ENCODE data around the gene CBFA2T2. TPM values are rescaled to one million over a fixed set of nuclear protein-coding genes. Genes with fewer than 3 reads are reported as not detected.

Gene CBFA2T2
- total and polyA plus RNA-seq, 10 of the 15 experiments (the other 5 are each of a cell fraction or from before 2014, with no cell fraction given): 0.61 to 8.6 (median 5.5) TPM

GRCh38 chr20:33660685-33661058, 170.8 kb downstream of the CBFA2T2 start:
- H3K9me3 ChIP-seq (replicated peaks; ENCODE audit: control insufficient read depth, insufficient read depth, low read length): no peaks in the 10 kb centered on the region
- ChIA-PET RAD21 (ENCODE audit: unreplicated experiment) (interaction anchor here (0.8 kb wide), 1 partner anchor 200 kb away, joined by 3 read pairs; no protein-coding TSS in a partner anchor), CTCF (no interaction called here), SMC1A (ENCODE audit: uncharacterized antibody, unreplicated experiment) (no interaction called here), POLR2A (interaction anchor here (0.5 kb wide), 1 partner anchor 286 kb away, joined by 4 read pairs; no protein-coding TSS in a partner anchor)
- no peak overlapping the region for H3K27ac ChIP-seq (ENCODE audit: control insufficient read depth, insufficient read depth)
- no peaks in the 10 kb centered on the region for H3K36me3 ChIP-seq (ENCODE audit: control insufficient read depth in 2 of 2, insufficient read depth in 2 of 2, low read length in 1 of 2)
- no peaks in the 10 kb centered on the region for H4K20me1 ChIP-seq (ENCODE audit: control insufficient read depth, insufficient read depth)
- H3K9ac ChIP-seq (ENCODE audit: control insufficient read depth, insufficient read depth, low read length): no peak overlapping the region
- ATAC-seq: no peak
- intact Hi-C loops (cut with micrococcal nuclease; ENCODE audit: unreplicated experiment): loop anchor here (10.0 kb wide), 1 partner anchor 464 kb away; no protein-coding TSS in a partner anchor
- FAIRE-seq: no peak
- no peak for TF ChIP-seq TAF1 (IDR thresholded peaks at IDR 0.05; ENCODE audit: borderline replicate concordance, low read depth, low read length)
- no peak for TF ChIP-seq NFXL1 (IDR thresholded peaks at IDR 0.05; ENCODE audit: borderline replicate concordance)
- no peak for TF ChIP-seq CREM (IDR thresholded peaks at IDR 0.05; ENCODE audit: low read depth)
- no peak for TF ChIP-seq MTA3 (IDR thresholded peaks at IDR 0.05; ENCODE audit: borderline replicate concordance, low read length)
- no peak for TF ChIP-seq SRF (IDR thresholded peaks at IDR 0.05; ENCODE audit: low read depth in 2 of 2, low read length in 2 of 2)
- no peak for TF ChIP-seq RCOR1 (conservative IDR thresholded peaks at IDR 0.05; ENCODE audit: low read depth, low read length)
- TF ChIP-seq MYC (IDR thresholded peaks at IDR 0.05; ENCODE audit: insufficient read depth, insufficient read length, insufficient replicate concordance, low read length, severe bottlenecking): no peak
- no peak for TF ChIP-seq TCF7 (IDR thresholded peaks at IDR 0.05; ENCODE audit: borderline replicate concordance)
- no peak for TF ChIP-seq SP1 (IDR thresholded peaks at IDR 0.05; ENCODE audit: low read depth, low read length)
- no peak for TF ChIP-seq ZNF207 (IDR thresholded peaks at IDR 0.05; ENCODE audit: borderline replicate concordance)
- no peak for TF ChIP-seq NR2C2 (IDR thresholded peaks at IDR 0.05; ENCODE audit: borderline replicate concordance, control insufficient read depth, insufficient read length, low read depth)
- TF ChIP-seq USF2 (IDR thresholded peaks at IDR 0.05; ENCODE audit: borderline replicate concordance, low read depth, low read length): no peak
- TF ChIP-seq NFYB (IDR thresholded peaks at IDR 0.05; ENCODE audit: insufficient read depth, low read depth, low read length): no peak
- no peak for TF ChIP-seq ZNF592 (IDR thresholded peaks at IDR 0.05)
- TF ChIP-seq CHD2 (IDR thresholded peaks at IDR 0.05; ENCODE audit: borderline replicate concordance, low read depth, low read length): no peak
- DNase-seq (ENCODE audit: low read depth, low spot score): no peak
- H3K27me3 ChIP-seq (replicated peaks in 1 of 2; ENCODE audit: control insufficient read depth in 2 of 2, insufficient read depth in 2 of 2, low read length in 1 of 2): no peaks in the 10 kb centered on the region
- 87% methylated on average over 7 of the region's 7 CpGs for WGBS (ENCODE audit: insufficient coverage, insufficient replicate concordance, low lambda C conversion rate, missing lambda C conversion rate)
- H3K4me2 ChIP-seq (ENCODE audit: control insufficient read depth, insufficient read depth): no peak overlapping the region
- in situ Hi-C loops (cut with MboI): no loop called here
- no peak overlapping the region for H2AFZ ChIP-seq (ENCODE audit: control insufficient read depth, low read depth, low read length)
- no peaks in the 10 kb centered on the region for H3K79me2 ChIP-seq (ENCODE audit: control insufficient read depth, insufficient read depth, low read length)
- BruUV-seq (replicated peaks): no TSS peak
- peaks cover 18% of the 10 kb centered on the region for H3K4me1 ChIP-seq (ENCODE audit: control insufficient read depth, insufficient read depth, low read length)
- no peak overlapping the region for H3K4me3 ChIP-seq
